Measurements from ENCODE around the gene SH3BP2. TPM values are rescaled to one million over a fixed set of nuclear protein-coding genes. Genes with fewer than 3 reads are reported as not detected.
A peak's percentile ranks its signal among the peaks of the same experiment; 100 is the strongest.

SH3BP2 gene
- polyA plus RNA-seq, 3 donors: 19.1 to 478 (median 26.9) TPM

DNA sequence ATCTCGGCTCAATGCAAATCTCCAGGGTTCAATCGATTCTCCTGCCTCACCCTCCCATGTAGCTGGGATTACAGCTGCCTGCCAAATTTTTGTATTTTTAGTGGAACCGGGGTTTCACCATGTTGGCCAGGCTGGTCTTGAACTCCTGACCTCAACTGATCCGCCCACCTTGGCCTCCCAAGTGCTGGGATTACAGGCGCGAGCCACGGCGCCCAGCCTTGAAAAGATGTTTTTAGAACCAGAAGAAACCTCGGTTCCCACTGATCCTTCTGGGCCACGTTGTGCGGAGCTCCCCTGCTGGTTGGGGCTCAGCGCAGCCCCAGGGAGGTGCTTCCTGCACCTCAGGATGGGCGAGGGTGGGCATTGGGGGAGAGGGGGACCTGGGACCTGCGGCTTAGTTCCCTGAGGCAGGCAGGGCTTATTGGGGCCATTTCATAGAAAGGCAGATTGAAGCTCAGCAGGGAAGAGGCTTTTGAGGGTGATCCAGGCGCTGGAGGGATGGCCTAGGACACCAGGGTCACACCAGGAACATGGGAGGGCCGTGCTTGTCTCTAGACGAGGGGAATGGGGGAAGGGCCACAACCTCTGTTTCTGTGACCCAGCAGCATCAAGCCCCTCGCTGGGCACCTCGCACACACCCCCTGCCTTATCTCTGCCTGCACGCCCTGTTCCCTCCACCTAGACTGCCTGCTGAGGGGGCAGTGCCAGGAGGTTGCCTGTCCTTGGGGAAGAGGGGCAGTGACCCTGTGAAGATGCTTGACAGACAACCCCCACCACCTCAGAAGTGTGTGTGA is 44.4 kb downstream of the SH3BP2 start:
- 80% methylated on average over 14 of the region's 20 CpGs for WGBS (ENCODE audit: insufficient coverage)
- peaks cover 33 to 64% of the 10 kb centered on the region in 2 donors for H3K36me3 Mint-ChIP-seq
- H3K9ac ChIP-seq (ENCODE audit: insufficient read depth, low read length, poor library complexity, severe bottlenecking): peak overlapping the region; percentile 17
- H3K27ac Mint-ChIP-seq: peak overlapping the region; percentile 76 to 94 (median 89)
- peaks cover 66% of the 10 kb centered on the region for H3K4me1 Mint-ChIP-seq
- peak overlapping the region; percentile 69 to 73 for H3K27ac ChIP-seq (ENCODE audit: low read depth in 1 of 2, low read length in 2 of 2)
- H3K27me3 Mint-ChIP-seq (ENCODE audit: low read depth in 3 of 3): peaks cover 0 to 2% (median 0%) of the 10 kb centered on the region in 3 donors
- H3K36me3 ChIP-seq (replicated peaks in 1 of 2; ENCODE audit: control insufficient read depth in 1 of 2, insufficient read depth in 2 of 2, low read length in 2 of 2): peaks cover 42 to 46% of the 10 kb centered on the region in 2 donors
- peak overlapping the region; percentile 53 for H3K4me2 ChIP-seq (replicated peaks; ENCODE audit: extremely low read depth, low read length, poor library complexity, severe bottlenecking)
- intact Hi-C loops (cut with micrococcal nuclease): loop anchor here (5.0 kb wide), 2 partner anchors 75 to 80 kb away; partner anchors contain the start of gene TNIP2 (in 1 of the 2)
- H4K20me1 ChIP-seq (ENCODE audit: insufficient read depth, low read length): peaks cover 95% of the 10 kb centered on the region
- H3K9me3 ChIP-seq (replicated peaks in 1 of 2; ENCODE audit: control insufficient read depth in 1 of 2, insufficient read depth in 1 of 2, low read length in 2 of 2): no peaks in the 10 kb centered on the region
- peak overlapping the region in 1 of 3 experiments; percentile 48 for H3K4me3 ChIP-seq (replicated peaks in 1 of 3; ENCODE audit: low read depth in 2 of 3, low read length in 3 of 3)
- no peaks in the 10 kb centered on the region for H3K9me3 Mint-ChIP-seq
- peaks cover 57 to 66% of the 10 kb centered on the region in 2 donors for H3K4me1 ChIP-seq (ENCODE audit: control insufficient read depth in 1 of 2, insufficient read depth in 2 of 2, low read length in 2 of 2)
- peaks cover 5% of the 10 kb centered on the region for H3K79me2 ChIP-seq (ENCODE audit: insufficient read depth, low read length)
- TF ChIP-seq, protein P1, sequence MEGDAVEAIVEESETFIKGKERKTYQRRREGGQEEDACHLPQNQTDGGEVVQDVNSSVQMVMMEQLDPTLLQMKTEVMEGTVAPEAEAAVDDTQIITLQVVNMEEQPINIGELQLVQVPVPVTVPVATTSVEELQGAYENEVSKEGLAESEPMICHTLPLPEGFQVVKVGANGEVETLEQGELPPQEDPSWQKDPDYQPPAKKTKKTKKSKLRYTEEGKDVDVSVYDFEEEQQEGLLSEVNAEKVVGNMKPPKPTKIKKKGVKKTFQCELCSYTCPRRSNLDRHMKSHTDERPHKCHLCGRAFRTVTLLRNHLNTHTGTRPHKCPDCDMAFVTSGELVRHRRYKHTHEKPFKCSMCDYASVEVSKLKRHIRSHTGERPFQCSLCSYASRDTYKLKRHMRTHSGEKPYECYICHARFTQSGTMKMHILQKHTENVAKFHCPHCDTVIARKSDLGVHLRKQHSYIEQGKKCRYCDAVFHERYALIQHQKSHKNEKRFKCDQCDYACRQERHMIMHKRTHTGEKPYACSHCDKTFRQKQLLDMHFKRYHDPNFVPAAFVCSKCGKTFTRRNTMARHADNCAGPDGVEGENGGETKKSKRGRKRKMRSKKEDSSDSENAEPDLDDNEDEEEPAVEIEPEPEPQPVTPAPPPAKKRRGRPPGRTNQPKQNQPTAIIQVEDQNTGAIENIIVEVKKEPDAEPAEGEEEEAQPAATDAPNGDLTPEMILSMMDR (IDR thresholded peaks at IDR 0.05): no peak
- no peak for DNase-seq
- H3K27me3 ChIP-seq (ENCODE audit: control insufficient read depth in 2 of 2, insufficient read depth in 2 of 2, low read length in 2 of 2): no peaks in the 10 kb centered on the region
- peak overlapping the region; percentile 43 to 55 for H3K4me3 Mint-ChIP-seq
- no peak overlapping the region for H2AFZ ChIP-seq (ENCODE audit: insufficient read depth, low read depth, low read length, poor library complexity, severe bottlenecking)

DNA sequence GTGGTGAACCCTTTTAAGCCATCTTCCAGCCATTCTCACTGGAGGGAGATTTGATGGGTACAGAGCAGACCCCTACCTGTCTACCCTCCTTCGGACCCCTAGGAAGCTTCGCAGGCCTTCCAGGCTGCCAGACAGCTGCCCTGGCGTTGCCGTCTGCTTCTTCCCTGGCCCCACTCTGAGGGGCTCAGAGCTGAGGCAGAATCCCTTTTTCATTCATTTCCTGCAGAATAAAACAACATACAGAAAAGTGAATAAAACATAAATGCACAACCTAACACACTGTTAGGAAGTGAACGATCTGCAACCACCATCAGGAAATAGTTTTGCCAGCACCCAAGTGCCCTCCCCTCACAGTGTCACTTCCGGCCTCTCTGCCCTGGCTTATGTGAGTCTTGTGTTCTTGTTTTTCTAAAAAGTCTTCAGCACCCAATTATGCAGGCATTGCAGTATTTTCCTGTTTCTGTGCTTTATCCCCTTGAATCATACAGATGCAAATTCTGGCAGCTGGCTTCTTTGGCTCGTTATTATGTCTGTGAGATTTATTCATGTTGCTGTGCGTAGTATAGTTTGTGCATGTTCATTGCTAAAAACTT is 45.1 kb downstream of the SH3BP2 start:
- Histone ChIP-seq H2AFZ (ENCODE audit: insufficient read depth, low read depth, low read length, poor library complexity, severe bottlenecking) (no peak overlapping the region), H3K79me2 (ENCODE audit: insufficient read depth, low read length) (peaks cover 6% of the 10 kb centered on the region), H3K9ac (ENCODE audit: insufficient read depth, low read length, poor library complexity, severe bottlenecking) (peak overlapping the region; percentile 17), H3K27me3 (ENCODE audit: control insufficient read depth in 2 of 2, insufficient read depth in 2 of 2, low read length in 2 of 2) (no peaks in the 10 kb centered on the region), H3K27ac (ENCODE audit: low read depth in 1 of 2, low read length in 2 of 2) (peak overlapping the region; percentile 69 to 73), H3K9me3 (replicated peaks in 1 of 2; ENCODE audit: control insufficient read depth in 1 of 2, insufficient read depth in 1 of 2, low read length in 2 of 2) (no peaks in the 10 kb centered on the region), H3K36me3 (replicated peaks in 1 of 2; ENCODE audit: control insufficient read depth in 1 of 2, insufficient read depth in 2 of 2, low read length in 2 of 2) (peaks cover 35 to 39% of the 10 kb centered on the region in 2 donors), H4K20me1 (ENCODE audit: insufficient read depth, low read length) (peaks cover 95% of the 10 kb centered on the region), H3K4me2 (replicated peaks; ENCODE audit: extremely low read depth, low read length, poor library complexity, severe bottlenecking) (peak overlapping the region; percentile 53), H3K4me3 (replicated peaks in 1 of 3; ENCODE audit: low read depth in 2 of 3, low read length in 3 of 3) (peak overlapping the region in 1 of 3 experiments; percentile 48), H3K4me1 (ENCODE audit: control insufficient read depth in 1 of 2, insufficient read depth in 2 of 2, low read length in 2 of 2) (peaks cover 64 to 72% of the 10 kb centered on the region in 2 donors)
- intact Hi-C loops (cut with micrococcal nuclease): loop anchor here (5.0 kb wide), 2 partner anchors 76 to 81 kb away; partner anchors contain the start of gene TNIP2 (in 1 of the 2)
- H3K4me1 Mint-ChIP-seq: peaks cover 71% of the 10 kb centered on the region
- no peaks in the 10 kb centered on the region for H3K9me3 Mint-ChIP-seq
- peak overlapping the region in 1 of 2 donors; percentile 62 for H3K4me3 Mint-ChIP-seq
- peak overlapping the region; percentile 76 to 94 (median 89) for H3K27ac Mint-ChIP-seq
- WGBS (ENCODE audit: insufficient coverage): 4% methylated on average over 4 of the region's 8 CpGs
- H3K27me3 Mint-ChIP-seq (ENCODE audit: low read depth in 3 of 3): peaks cover 0 to 2% (median 0%) of the 10 kb centered on the region in 3 donors
- peaks cover 27 to 57% of the 10 kb centered on the region in 2 donors for H3K36me3 Mint-ChIP-seq
- peak; percentile 67 to 72 (median 70) for DNase-seq
- TF ChIP-seq, protein P1 (IDR thresholded peaks at IDR 0.05): no peak
